Measurements from ENCODE around the gene HP. TPM values are rescaled to one million over a fixed set of nuclear protein-coding genes. Genes with fewer than 3 reads are reported as not detected.

The HP gene
- total and polyA plus RNA-seq, 10 of the 15 experiments (the other 5 are each of a cell fraction or from before 2014, with no cell fraction given): 10.8 TPM; not detected in 9

- SMC1A ChIA-PET (ENCODE audit: uncharacterized antibody, unreplicated experiment): interaction anchor here (0.9 to 2.3 kb wide), 3 partner anchors 8 to 24 kb away, joined by 3 to 6 read pairs (median 3); no protein-coding TSS in a partner anchor
- Histone ChIP-seq H3K27ac (ENCODE audit: control insufficient read depth, insufficient read depth) (no peak overlapping the region), H3K79me2 (ENCODE audit: control insufficient read depth, insufficient read depth, low read length) (peaks cover 49% of the 10 kb centered on the region), H4K20me1 (ENCODE audit: control insufficient read depth, insufficient read depth) (0 out of 2 replicates have a peak, but pooled peaks cover 2% of the 10 kb centered on the region), H3K36me3 (ENCODE audit: control insufficient read depth in 2 of 2, insufficient read depth in 2 of 2, low read length in 1 of 2) (peaks cover 0 to 15% of the 10 kb centered on the region in 2 experiments; a peak in 1 of 4 replicates), H3K4me3 (peak overlapping the region; percentile 18; the same call in 1 of the 2 replicates), H3K4me2 (ENCODE audit: control insufficient read depth, insufficient read depth) (peak overlapping the region; percentile 9), H3K4me1 (ENCODE audit: control insufficient read depth, insufficient read depth, low read length) (peaks cover 11% of the 10 kb centered on the region), H2AFZ (ENCODE audit: control insufficient read depth, low read depth, low read length) (no peak overlapping the region), H3K9me3 (replicated peaks; ENCODE audit: control insufficient read depth, insufficient read depth, low read length) (no peaks in the 10 kb centered on the region), H3K9ac (ENCODE audit: control insufficient read depth, insufficient read depth, low read length) (no peak overlapping the region), H3K27me3 (replicated peaks in 1 of 2; ENCODE audit: control insufficient read depth in 2 of 2, insufficient read depth in 2 of 2, low read length in 1 of 2) (no peaks in the 10 kb centered on the region)
- POLR2A ChIA-PET: interaction anchor here (1.0 kb wide), 1 partner anchor 14 kb away, joined by 5 read pairs; no protein-coding TSS in a partner anchor
- FAIRE-seq: no peak
- in situ Hi-C loops (cut with MboI): no loop called here
- ATAC-seq: no peak
- intact Hi-C loops (cut with micrococcal nuclease; ENCODE audit: unreplicated experiment): loop anchor here (5.0 to 10.0 kb wide), 3 partner anchors 196 to 626 kb away; partner anchors contain the start of genes AP1G1, IST1 and ZNF23
- DNase-seq (ENCODE audit: low read depth, low spot score): no peak
- RAD21 ChIA-PET (ENCODE audit: unreplicated experiment): no interaction called here
- no TSS peak for BruUV-seq (replicated peaks)
- TF ChIP-seq NR2F1 (conservative IDR thresholded peaks at IDR 0.05) (no peak), KLF5 (IDR thresholded peaks at IDR 0.05; ENCODE audit: partially characterized antibody) (no peak), ZBED1 (IDR thresholded peaks at IDR 0.05; ENCODE audit: borderline replicate concordance) (no peak), POLR2AphosphoS5 (IDR thresholded peaks at IDR 0.05; ENCODE audit: low read length) (no peak), ZNF207 (IDR thresholded peaks at IDR 0.05; ENCODE audit: borderline replicate concordance) (no peak), CTCF (IDR thresholded peaks at IDR 0.05 in 2 of 3, conservative IDR thresholded peaks at IDR 0.05 in 1 of 3; ENCODE audit: control insufficient read depth in 2 of 3, extremely low read depth in 1 of 3, insufficient read depth in 1 of 3, low read depth in 3 of 3, low read length in 3 of 3) (no peak), MXI1 (IDR thresholded peaks at IDR 0.05; ENCODE audit: low read depth, low read length) (no peak), RFX5 (IDR thresholded peaks at IDR 0.05; ENCODE audit: low read depth, low read length) (no peak), KAT2A (conservative IDR thresholded peaks at IDR 0.05; ENCODE audit: control insufficient read depth, low read depth, low read length) (no peak), SIX5 (IDR thresholded peaks at IDR 0.05; ENCODE audit: low read depth, low read length, severe bottlenecking) (no peak)
- TF ChIP-seq, protein P1, sequence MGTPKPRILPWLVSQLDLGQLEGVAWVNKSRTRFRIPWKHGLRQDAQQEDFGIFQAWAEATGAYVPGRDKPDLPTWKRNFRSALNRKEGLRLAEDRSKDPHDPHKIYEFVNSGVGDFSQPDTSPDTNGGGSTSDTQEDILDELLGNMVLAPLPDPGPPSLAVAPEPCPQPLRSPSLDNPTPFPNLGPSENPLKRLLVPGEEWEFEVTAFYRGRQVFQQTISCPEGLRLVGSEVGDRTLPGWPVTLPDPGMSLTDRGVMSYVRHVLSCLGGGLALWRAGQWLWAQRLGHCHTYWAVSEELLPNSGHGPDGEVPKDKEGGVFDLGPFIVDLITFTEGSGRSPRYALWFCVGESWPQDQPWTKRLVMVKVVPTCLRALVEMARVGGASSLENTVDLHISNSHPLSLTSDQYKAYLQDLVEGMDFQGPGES (IDR thresholded peaks at IDR 0.05): no peak
- CTCF ChIA-PET: interaction anchor here (0.9 to 3.8 kb wide), 4 partner anchors 8 to 59 kb away, joined by 3 to 27 read pairs (median 4); no protein-coding TSS in a partner anchor
- 100% methylated on average over 3 of the region's 3 CpGs for WGBS (ENCODE audit: insufficient coverage, insufficient replicate concordance, low lambda C conversion rate, missing lambda C conversion rate)
Measured at GRCh38 chr16:72091217-72091616, 36.9 kb downstream of the HP start.

Data from GM12878 (cell line).